IPS DF 19.7 (cell line): ENCODE measurements around the gene CMTR2.
A peak's percentile ranks its signal among the peaks of the same experiment; 100 is the strongest.
"Not testable (repeated sequence)": the region's sequence is repeated elsewhere in the genome, so short reads cannot be mapped to it uniquely, and the experiment has no call there.

Experiments
- DNase-seq: peaks from one replicate; pipeline ENCODE4 v3.0.0-alpha.2; 2013; ENCODE audit warnings: low read depth, low spot score

Gene CMTR2

GRCh38 chr16:71288890-71289731 is at the start of gene CMTR2:
TSS of gene CMTR2 (minus strand) at chr16:71289402. CDS start at chr16:71285920, 3,482 bp downstream.
- peak; percentile 92 for DNase-seq

GRCh38 chr16:71338632-71339031 is 49.4 kb upstream of the CMTR2 start:
- DNase-seq, result no peak

GRCh38 chr16:71338193-71338592 is 49.0 kb upstream of the CMTR2 start:
- DNase-seq, result no peak

GRCh38 chr16:71337631-71338030 is 48.4 kb upstream of the CMTR2 start:
- DNase-seq, result no peak

GRCh38 chr16:71328151-71328550 is 38.9 kb upstream of the CMTR2 start:
- DNase-seq, result no peak

- no peak for DNase-seq
Measured at GRCh38 chr16:71327720-71328119, 38.5 kb upstream of the CMTR2 start.

- DNase-seq, result no peak
Measured at GRCh38 chr16:71319999-71320398, 30.8 kb upstream of the CMTR2 start.

GRCh38 chr16:71315269-71315668 is 26.1 kb upstream of the CMTR2 start:
- DNase-seq, result no peak

GRCh38 chr16:71313591-71313990 is 24.4 kb upstream of the CMTR2 start:
- not testable (repeated sequence) for DNase-seq

GRCh38 chr16:71311553-71312158 is 22.5 kb upstream of the CMTR2 start:
- DNase-seq, result no peak

GRCh38 chr16:71303938-71304337 is 14.7 kb upstream of the CMTR2 start:
- DNase-seq, result no peak

- no peak for DNase-seq
Measured at GRCh38 chr16:71297341-71297634, 8.1 kb upstream of the CMTR2 start.

- DNase-seq, result no peak
Measured at GRCh38 chr16:71296584-71297340, 7.6 kb upstream of the CMTR2 start.

- no peak for DNase-seq
Measured at GRCh38 chr16:71295950-71296349, 6.7 kb upstream of the CMTR2 start.

- no peak for DNase-seq
Measured at GRCh38 chr16:71293919-71294318, 4.7 kb upstream of the CMTR2 start.

GRCh38 chr16:71292095-71292494 is 2.9 kb upstream of the CMTR2 start:
- not testable (repeated sequence) for DNase-seq

- DNase-seq, result no peak
Measured at GRCh38 chr16:71289732-71290062, 495 bp upstream of the CMTR2 start.

- no peak for DNase-seq
Measured at GRCh38 chr16:71288570-71288889, 672 bp downstream of the CMTR2 start.

- DNase-seq, result no peak
Measured at GRCh38 chr16:71287911-71288310, 1.3 kb downstream of the CMTR2 start.

GRCh38 chr16:71287454-71287853 is 1.7 kb downstream of the CMTR2 start:
- DNase-seq, result no peak

GRCh38 chr16:71283612-71284011 is 5.6 kb downstream of the CMTR2 start:
- DNase-seq, result no peak

- DNase-seq, result no peak
Measured at GRCh38 chr16:71282943-71283342, 6.3 kb downstream of the CMTR2 start.
